GM18907 (cell line): ENCODE data around the gene KNOP1.

ENCODE experiments used
- ATAC-seq: cut with Tn5 transposase; IDR thresholded peaks from one replicate; pipeline ENCODE4 v1.9.1; 2021; ENCODE audit warnings: mild to moderate bottlenecking, moderate library complexity; ENCODE audit not compliant: unreplicated experiment

Gene KNOP1

DNA sequence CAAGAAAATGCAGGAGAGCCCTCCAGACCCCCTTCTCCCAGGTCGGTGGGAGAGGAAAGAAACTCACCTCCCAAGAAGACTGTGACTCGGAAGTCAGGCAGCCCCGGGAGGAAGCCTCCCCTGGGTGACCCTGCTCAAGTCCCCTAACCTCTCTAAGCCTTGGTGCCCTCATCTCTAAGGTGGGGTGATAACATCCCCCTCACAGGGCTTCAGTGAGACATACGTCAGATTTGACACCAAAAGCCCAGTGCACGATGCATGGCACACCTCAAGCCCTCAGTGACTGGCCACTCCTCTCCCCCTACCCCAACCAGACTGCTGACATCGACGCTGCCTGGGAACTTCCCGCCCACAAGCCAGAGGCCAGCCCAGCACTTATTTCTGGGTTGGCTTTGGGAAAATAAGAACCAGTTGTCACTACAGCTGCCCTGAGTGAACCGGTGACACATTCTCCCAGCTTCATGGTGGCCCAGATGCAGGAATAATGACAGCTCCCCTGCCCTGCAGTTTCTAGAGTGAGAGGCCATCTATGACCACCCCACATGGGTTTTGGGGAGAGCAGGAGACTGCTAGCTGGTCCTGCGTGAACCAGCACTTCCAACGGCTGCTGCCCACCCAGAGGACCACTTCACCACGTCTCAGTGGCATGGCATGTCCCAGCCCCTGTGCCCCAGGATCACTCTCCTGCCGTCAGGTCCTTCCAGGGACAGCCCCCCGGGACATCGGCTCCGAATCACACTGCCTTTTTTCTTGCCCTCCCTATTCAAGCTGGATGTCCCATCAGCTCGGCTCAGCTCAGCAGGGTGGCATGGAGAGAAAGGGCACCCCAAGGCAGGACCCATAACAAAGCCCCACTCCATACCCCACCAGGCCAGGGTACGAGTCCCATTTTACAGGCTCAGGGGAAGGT lies 9.5 kb downstream of the KNOP1 start:
- ATAC-seq: no peak

DNA sequence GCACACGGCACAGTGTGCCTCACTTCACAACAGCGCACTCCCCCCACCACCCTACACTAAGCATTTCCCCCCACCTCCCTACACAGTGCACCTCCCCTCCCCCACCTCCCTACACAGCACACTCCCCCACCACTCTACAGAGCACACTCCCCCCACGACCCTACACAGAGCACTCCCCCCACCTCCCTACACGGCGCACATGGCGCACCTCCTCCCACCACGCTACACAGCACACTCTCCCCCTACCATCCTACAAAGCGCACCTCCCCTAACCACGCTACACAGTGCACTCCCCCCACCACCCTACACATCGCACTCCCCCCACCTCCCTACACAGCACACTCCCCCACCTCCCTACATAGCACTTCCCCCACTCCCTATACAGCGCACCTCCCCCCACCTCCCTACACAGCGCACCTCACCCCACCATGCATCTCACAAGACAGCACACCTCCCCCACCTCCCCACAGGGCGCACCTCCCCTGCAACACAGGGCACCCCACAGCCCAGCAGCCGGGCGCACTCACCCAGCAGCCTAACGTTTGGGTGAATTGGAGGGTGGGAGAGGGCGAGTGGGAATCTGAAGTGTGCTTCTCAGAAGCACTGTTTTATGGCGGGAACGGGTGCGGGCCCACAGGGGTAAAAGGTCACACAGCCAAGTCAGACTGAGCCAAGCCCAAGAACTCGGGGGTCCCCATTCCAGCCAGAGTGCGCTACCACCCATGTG lies 10.3 kb downstream of the KNOP1 start:
- no peak for ATAC-seq

DNA sequence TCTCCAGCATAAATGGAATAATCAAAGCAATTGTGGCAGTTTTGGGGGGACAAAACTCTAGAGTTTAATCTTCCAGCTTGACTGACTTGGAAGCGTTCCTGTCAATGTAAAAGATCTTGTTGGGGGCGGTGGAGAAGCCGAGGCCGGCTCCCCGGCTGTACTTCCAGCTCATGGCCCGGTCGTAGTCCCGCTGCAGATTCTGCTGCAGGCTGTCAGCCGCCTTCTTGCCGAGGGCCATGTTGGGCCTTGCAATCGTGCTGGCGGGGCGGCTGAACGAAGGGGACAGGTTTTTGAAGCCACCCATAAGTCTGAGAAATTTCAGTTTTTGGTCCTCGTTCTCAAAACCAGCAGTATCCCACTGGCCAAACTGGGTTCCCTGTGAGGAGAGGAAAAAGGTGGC lies 11.2 kb downstream of the KNOP1 start:
- no peak for ATAC-seq

DNA sequence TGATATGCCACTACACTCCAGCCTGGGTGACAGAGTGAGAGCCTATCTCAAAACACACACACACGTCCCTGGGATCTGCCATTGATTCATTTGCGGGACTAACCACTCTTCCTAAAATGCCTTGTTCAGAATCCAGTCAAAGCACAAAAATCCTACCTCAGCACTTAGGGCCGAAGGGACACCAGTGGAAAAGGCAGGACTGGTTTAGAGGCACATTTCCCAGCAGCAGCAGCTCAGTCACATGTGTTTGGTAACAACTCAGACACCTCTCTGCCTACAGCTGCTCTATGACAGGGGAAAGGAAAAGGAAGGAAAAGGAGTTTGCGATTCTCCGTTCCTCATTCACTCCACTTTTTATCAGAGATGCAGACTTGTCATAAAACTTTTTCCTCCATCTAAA lies 12.2 kb downstream of the KNOP1 start:
- no peak for ATAC-seq

DNA sequence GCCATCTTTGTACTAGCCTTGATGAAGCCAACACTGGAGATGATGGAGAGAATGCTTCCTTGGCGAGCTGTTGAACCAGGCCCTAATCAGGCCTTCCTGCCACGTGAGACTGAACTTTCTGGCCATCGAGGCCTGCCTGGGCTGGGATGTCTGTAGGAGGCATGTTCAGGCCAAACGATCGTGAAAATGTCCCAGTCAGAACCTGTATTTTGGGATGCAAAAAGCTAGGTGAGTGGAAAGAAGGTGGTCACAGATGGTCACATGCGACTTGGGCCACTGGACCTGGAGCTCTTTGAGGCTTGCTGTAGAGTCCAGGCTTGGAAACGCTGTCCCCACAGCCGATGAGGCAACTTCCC lies 12.9 kb downstream of the KNOP1 start:
- ATAC-seq: no peak

DNA sequence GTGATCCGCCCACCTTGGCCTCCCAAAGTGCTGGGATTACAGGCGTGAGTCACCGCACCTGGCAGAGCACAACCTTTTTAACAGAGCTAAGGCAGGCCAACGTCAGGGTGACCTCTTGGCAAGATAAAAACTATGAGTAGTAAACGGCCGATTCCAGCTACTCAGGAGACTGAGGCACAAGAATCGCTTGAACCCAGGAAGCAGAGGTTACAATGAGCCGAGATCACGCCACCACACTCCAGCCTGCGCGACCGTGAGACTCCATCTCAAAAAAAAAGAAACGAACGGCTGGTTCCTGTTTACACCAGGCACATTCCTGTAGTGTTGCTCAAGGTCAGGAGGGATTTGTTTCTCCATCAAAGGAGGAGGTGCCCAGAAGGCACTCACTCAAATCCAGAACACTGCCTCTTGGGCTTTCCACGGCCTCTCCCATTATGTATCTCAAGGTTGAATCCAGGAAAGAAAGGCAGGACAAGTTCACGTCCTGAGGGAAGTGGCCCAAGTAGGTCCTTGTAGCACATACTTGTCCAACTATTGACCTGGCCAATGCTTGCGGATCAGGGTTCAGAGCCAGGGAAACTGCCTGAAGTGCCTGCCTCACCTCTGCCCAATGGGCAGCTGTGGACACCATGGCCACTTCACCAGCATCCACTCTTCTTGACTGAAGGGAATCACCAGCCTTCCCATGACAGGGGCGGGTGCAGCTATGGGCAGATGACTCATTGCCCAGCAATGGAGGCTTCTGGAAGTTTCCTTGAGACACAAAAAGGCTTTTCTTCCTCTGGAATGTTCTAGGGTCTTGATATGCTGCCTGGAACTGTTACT lies 13.5 kb downstream of the KNOP1 start:
- no peak for ATAC-seq

DNA sequence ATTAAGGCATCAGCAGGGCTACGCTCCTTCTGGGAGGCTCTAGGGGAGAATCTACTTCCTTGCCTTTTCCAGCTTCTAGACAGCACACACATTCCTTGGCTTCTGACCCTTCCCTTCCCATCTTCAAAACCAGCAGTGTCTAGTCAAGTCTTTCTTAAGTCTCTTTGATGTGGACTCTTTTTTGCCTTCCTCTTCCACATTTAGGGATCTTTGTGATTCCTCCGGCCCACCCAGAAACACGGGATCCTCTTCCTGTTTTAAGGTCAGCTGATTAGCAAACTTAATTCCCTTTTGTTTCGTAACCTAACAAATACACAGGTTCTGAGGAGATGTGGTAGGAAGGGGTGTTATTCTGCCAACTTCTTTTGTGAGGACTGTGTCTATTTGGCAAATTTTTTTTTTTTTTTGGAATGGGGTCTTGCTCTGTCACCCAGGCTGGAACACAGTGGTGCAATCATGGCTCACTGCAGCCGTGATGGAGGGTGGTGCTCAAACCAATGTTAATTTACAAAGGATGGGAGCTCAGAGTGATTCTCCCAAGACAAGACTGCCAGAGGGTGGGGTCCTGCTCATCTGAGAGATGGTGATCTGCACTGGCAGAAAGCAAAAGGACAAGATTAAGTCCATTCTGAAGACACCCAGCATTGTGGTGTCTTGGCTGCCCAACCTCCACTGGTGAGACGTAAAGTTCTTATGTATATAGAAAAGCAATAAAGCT lies 14.7 kb downstream of the KNOP1 start:
- ATAC-seq: no peak

DNA sequence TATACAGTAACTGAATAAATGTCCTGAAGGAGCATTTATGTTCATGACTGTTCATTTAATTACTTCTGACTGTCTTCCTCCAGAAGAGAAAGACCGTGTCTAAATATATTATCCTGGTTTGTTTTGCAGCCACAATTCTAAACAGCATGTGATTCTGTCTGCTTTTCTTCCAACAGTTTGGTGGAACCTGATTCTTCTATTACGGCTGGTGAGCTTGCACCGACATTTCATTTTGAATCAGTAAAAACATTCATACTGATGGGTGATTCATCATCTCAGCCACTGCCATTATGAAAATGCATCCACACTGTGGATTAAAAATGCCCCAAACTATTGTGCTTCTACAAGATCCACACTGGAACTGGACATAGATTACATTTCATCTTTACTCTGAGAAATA lies 16.9 kb downstream of the KNOP1 start:
- no peak for ATAC-seq

DNA sequence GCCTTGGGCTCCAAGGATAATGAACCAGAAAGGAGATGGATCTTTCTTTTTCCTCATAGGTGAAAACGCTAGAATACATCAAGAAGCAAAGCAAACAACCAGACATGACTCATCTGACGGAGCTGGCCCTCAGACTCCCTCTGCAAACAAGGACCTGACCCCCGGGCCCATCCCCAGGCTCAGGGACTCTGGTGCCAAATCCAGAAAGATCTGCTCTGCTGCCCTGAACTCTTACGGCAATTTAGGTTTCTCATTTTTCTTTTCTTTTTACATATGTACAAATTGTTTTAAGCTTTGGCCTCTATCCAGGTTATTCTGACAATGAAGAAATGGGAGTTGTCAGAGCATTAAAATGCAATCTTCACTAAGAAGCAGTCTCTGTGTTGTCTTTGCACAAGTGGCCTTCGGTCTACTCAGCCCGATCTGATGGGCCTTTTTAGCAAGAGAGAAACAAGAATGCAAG lies 17.7 kb downstream of the KNOP1 start:
- no peak for ATAC-seq

DNA sequence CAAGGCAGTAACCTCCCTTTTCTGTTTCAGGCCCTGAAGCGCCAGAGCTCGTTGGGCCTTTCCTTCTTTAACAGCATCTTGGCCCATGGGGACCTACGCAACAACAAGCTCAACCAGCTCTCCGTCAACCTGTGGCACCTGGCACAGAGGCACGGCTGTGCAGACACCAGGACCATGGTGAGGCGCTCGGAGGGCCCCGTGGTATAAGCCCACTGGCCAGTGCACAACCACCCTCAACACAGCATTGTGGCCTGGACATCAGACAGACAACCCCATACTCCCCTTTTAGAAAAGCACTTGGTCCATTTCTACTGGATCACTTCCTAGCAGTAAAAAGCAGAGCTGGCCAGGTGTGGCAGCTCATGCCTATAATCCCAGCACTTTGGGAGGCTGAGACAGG lies 18.6 kb downstream of the KNOP1 start:
- no peak for ATAC-seq

DNA sequence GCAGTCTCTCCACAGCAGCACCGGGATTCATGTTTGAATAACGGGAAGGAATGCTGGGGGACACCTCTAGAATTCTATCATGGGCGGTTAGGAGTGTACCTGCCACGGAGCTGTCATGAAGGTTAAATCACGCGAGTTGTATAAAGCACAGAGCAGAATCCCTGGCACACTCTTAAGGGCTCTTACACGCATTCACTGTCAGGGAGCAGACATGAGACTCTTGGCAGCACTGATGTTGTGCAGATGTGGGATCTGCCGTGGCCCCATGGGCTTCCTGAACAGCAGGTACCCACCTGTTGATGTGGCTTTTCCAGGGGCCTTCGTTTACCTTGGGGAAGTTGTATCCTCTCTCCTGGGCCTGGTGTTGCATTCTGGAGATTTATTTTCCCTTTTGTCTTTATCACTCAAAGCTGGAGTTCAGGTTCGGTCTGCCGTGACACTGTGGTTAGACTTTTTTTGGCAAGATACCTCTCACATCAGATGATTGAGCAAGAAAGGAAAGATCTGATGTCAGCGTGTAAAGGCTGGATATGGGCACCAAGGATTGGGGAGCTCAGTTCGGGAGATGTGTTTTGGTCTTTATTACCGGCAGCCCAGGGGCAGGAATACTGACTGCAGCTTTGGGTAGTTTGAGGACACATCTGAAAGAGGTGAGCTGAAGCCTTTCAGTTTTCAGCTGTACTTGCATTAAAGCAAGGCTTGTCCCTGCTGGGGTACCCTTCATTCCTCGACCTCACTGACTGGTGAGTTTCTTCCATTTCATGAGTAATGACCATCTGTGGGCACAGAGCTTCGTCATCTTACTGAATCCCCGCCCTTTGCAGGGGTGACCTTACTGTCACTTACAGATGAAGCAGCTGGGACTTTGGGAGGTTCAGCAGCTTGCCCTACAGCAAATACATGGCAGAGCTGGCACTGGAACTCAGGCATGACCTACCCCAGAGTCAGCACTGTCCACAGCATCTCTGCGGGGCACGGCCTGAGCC lies 19.3 kb downstream of the KNOP1 start:
- ATAC-seq: no peak

DNA sequence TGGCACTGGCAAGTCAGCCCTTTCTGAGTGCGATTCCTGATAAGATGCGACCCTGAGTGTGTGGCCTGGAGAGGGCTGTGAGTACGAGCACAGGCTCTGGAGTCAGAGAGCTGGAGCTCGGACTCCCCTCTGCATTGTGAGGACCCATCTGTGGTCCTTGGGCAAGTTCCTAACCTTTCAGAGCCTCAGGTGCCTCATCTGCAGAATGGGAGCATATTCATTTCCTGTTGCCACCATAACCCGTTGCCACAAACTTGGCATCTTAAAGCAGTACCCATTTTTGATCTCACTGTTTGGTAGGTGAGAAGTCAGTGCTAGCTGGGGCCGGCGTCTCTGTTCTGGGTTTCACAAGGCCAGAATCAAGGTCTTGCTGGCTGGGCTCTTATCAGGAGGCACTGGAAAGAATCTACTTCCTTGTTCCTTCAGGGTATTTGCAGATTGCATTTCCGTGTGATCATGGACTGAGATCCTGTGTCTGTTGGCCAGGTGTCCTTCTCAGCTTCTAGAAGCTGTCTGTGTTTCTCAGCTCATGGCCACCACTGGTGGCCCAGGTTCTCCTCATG lies 20.2 kb downstream of the KNOP1 start:
- ATAC-seq: no peak

DNA sequence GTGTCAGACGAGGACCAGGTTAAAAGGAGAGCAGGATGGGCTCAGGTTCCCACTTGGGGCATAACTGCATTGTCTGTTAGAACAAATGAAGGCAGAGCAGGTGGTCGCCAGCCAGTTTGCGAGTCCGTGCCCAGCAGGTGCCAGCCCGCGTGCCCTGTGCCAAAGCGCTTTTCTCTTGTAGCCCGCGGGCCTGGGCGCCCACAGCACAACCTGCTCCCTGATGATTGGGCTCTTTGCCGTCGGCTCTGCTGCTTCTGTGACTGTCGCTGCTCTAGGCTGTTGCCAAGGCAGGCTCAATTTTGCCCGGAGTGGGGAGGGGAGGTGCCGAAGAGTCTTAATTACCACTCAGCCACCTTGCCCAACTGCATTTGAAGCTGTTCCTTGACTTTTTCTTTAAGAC lies 21.1 kb downstream of the KNOP1 start:
- ATAC-seq: no peak

DNA sequence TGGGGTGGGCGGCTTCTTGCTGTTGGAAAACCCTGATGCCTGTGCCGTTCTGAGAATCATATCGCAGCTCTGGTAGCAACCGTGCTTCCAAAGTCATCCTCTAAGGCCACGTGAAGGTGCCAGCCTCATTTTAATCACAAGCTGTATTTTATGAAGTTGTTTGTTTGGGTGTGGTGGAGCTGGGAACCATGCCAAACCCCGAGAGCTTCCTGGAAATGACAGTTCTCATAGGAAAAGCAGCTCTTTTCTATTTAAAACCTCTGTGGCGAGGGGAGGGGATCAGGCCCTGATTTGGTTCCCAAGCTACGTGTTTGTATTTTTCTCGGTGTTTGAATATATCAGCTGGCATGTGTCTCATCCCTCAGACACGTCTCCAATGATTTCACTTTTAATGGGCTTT lies 21.7 kb downstream of the KNOP1 start:
- no peak for ATAC-seq

DNA sequence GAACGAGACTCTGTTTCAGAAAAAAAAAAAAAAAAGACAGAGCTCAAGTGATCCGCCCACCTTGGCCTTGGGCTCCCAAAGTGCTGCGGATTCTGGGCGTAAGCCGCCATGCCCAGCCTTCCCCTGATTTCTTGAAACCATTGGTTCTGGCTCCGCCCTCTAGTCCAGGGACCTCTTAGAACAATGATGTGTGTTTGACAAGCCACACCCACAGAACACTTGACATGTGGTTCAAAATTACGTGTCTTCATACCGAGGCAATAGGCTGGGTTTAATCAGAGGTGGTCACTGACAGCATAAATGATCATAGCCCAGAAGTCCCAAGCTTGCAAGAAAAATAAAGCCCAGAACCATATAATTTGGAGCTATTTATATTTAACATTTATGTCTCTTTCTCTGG lies 23.0 kb downstream of the KNOP1 start:
- ATAC-seq: no peak

DNA sequence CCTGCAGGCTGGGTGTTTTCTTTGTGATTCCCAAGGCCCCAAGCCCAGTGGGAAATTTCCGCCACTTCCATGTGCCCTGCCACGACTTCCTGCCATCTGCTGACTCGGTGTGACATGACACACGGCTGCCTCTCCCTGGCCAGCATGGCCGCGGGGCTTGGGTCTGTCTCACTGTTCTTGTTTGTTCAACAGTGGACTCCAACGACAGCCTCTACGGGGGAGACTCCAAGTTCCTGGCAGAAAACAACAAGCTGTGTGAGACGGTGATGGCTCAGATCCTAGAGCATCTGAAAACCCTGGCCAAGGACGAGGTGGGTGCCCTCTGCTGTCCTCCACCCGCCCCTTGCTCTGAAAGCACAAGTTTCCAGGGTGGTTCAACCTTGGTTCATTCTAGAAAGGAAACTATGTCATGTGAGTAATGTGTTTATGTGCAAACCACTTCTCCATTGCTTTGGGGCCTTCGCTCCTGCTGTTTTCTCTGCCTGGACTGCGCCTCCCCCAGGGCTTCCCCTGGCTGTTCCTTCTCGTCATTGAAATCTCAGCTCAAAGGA lies 26.8 kb downstream of the KNOP1 start:
- no peak for ATAC-seq

DNA sequence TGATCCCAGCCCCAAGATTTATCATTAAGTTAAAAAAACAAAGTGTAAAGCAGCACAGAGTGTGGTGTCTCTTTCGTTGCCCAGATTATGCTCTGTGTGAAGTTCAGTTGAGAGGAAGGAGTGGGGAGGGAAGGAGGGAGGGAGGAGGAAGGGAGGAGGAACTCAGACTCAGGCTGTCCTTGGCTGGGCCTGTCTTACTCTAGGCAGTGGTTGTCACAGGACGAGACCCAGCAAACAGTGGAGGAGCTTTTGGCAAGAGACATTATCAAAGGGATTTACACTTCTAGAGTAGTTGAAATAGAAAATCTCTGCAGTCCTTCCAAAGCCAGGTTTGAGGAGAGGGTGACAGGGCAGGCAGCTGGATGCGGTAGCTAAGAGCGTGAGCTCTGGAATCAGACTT lies 27.8 kb downstream of the KNOP1 start:
- ATAC-seq: no peak

DNA sequence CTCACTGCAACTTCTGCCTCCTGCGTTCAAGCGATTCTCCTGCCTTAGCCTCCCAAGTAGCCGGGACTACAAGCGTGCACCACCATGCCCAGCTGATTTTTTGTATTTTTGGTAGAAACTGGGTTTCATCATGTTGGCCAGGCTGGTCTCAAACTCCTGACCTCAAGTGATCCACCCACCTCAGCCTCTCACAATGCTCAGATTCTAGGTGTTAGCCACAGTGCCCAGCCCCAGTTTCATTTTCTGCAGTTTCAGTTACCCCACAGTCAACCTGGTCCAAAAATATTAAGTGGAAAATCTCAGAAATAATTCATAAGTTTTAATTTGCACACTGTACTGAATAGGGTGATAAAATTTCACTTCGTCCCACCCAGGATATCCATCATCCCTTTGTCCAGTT lies 28.7 kb downstream of the KNOP1 start:
- ATAC-seq: no peak

DNA sequence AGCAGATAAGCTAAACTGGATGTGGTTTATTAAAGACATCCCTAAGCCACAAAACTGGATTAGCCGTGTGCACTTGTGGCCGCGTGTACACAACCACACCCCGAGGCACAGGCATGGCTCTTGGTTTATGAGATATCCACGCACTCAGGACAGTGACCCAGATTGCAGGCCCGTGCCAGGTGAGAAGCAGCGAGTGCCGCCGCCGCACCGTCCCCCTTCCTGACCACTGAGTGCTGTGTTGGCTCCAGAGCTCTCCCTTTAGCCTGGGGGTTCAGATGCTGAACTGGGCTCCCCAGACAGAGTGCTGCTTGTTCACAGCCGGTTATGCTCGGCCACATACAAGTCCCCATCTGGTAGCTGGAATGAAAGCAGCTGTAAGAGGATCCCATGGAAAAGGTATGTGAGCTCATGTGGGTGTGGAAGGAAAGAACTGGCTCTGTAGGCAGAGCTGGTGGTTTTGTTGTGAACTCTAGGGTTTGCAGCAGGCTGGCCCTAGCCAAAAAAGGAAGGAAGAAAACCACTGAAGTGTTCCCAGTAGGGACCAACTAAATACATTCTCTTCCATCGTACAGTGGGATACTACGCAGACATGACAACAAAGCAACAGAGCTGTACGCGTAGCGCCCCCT lies 29.5 kb downstream of the KNOP1 start:
- no peak for ATAC-seq
